ENCODE measurements around the gene ARHGAP4.

GRCh38 chrX:153937056-153937455, 11.0 kb upstream of the ARHGAP4 start:
- TF ChIP-seq CTCF (IDR thresholded peaks at IDR 0.05) (no peak), POLR2A (IDR thresholded peaks at IDR 0.05) (no peak), EP300 (IDR thresholded peaks at IDR 0.05; ENCODE audit: low read depth) (no peak)
